Erythroblast (primary cell): ENCODE results near the gene IFITM5.

Source experiments
- GATA1 ChIP-seq: IDR thresholded peaks from 2 replicates; pipeline ENCODE4 v1.6.1; 2011; ENCODE audit warnings: low read depth, mild to moderate bottlenecking, control low read depth, low read length, moderate library complexity
- POLR2A ChIP-seq: IDR thresholded peaks from 2 replicates; pipeline ENCODE4 v1.6.1; 2011; ENCODE audit warnings: mild to moderate bottlenecking, low read length

- no peak for TF ChIP-seq POLR2A
- no peak for TF ChIP-seq GATA1
These were observed 6.5 kb upstream of the IFITM5 start for GRCh38 chr11:305844-306211.
